Testis (tissue), 3 donors: Measurements from ENCODE around the gene NHSL1. TPM values are rescaled to one million over a fixed set of nuclear protein-coding genes. Genes with fewer than 3 reads are reported as not detected.

Experiments
- DNase-seq: peaks from one replicate; pipeline ENCODE4 v3.0.0-alpha.2; 2019
- H3K27ac ChIP-seq, 2 donors: fragments of 200-600 bp; sonication (generic); one replicate each; pipeline ENCODE4 v1.5.1; 2019
- H3K27me3 ChIP-seq: fragments of 200-600 bp; sonication (generic); one replicate; pipeline ENCODE4 v1.5.1; 2019
- H3K36me3 ChIP-seq: fragments of 200-600 bp; sonication (generic); one replicate; pipeline ENCODE4 v1.5.1; 2017; ENCODE audit warnings: low read depth; ENCODE audit errors: missing control alignments
- H3K4me1 ChIP-seq: fragments of 200-600 bp; sonication (generic); one replicate; pipeline ENCODE4 v1.5.1; 2019
- H3K4me3 ChIP-seq, 2 donors: fragments of 200-600 bp; sonication (generic); one replicate each; pipeline ENCODE4 v1.5.1; 2017 to 2019
- H3K9me3 ChIP-seq: fragments of 200-600 bp; sonication (generic); one replicate; pipeline ENCODE4 v1.5.1; 2017
- POLR2A ChIP-seq: fragments of 450-650 bp; IDR thresholded peaks from one replicate; pipeline ENCODE4 v1.6.1; 2017; ENCODE audit warnings: antibody characterized with exemption, mild to moderate bottlenecking, moderate library complexity
- WGBS, 2 donors: methylation state at CpG; one replicate each; pipeline ENCODE4 v1.1.5; 2018; 5-methylcytosine and 5-hydroxymethylcytosine counted together
- intact Hi-C: fragments of 100-400 bp; cut with DNase I; formaldehyde crosslinking; loops from one replicate; pipeline ENCODE4 v1.15.1; 2023; ENCODE audit warnings: low total_unique reads
- microRNA-seq, 2 donors: library from miRNA; unstranded; fragments of <30 nt; microRNA quantifications; one replicate each; pipeline ENCODE4, GENCODE V29; 2016; ENCODE audit warnings: borderline number of aligned reads in 2 of 2, borderline replicate concordance in 1 of 2
- polyA plus RNA-seq: library from polyadenylated mRNA; stranded (reverse); fragments of 350-450 nt; fragmentation: Illumina TruSeq; extraction: RNeasy Lipid Tissue Mini Kit (QIAGEN cat#74804); gene quantifications from one replicate; pipeline ENCODE4 v1.2.3, GENCODE V29; 2014; ENCODE audit warnings: low read depth, low replicate concordance; ENCODE audit not compliant: insufficient read depth
- small RNA-seq, 2 donors: library from RNA; depleted of rRNA; stranded (forward); fragments of <200 nt; gene quantifications; one replicate each; pipeline ENCODE3, GENCODE V24; 2016
- total RNA-seq, 2 donors: library from RNA; depleted of rRNA; stranded (reverse); fragments of >200 nt; gene quantifications; one replicate each; pipeline ENCODE4 v1.2.3, GENCODE V29; 2016
- TF ChIP-seq, protein P1 (sequence below), 3 experiments: fragments of 450-650 bp in 2 of 3; fragments of 200-600 bp in 1 of 3; sonication (generic) in 1 of 3; IDR thresholded peaks; one replicate each; pipeline ENCODE4 v1.5.1; 2016 to 2019; ENCODE audit warnings: antibody characterized with exemption in 3 of 3, mild to moderate bottlenecking in 2 of 3, moderate library complexity in 1 of 3

The NHSL1 gene
- total and polyA plus RNA-seq, 3 donors from 2014 or later, result 2.5 to 2.7 (median 2.6) TPM

GRCh38 chr6:138374815-138375214 lies 124.5 kb downstream of the NHSL1 start:
- no peaks in the 10 kb centered on the region for H3K4me1 ChIP-seq
- TF ChIP-seq, protein P1, sequence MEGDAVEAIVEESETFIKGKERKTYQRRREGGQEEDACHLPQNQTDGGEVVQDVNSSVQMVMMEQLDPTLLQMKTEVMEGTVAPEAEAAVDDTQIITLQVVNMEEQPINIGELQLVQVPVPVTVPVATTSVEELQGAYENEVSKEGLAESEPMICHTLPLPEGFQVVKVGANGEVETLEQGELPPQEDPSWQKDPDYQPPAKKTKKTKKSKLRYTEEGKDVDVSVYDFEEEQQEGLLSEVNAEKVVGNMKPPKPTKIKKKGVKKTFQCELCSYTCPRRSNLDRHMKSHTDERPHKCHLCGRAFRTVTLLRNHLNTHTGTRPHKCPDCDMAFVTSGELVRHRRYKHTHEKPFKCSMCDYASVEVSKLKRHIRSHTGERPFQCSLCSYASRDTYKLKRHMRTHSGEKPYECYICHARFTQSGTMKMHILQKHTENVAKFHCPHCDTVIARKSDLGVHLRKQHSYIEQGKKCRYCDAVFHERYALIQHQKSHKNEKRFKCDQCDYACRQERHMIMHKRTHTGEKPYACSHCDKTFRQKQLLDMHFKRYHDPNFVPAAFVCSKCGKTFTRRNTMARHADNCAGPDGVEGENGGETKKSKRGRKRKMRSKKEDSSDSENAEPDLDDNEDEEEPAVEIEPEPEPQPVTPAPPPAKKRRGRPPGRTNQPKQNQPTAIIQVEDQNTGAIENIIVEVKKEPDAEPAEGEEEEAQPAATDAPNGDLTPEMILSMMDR (IDR thresholded peaks at IDR 0.05), result no peak
- TF ChIP-seq POLR2A, result no peak
- intact Hi-C loops, result no loop called here
- H3K27me3 ChIP-seq, result no peaks in the 10 kb centered on the region
- WGBS, 2 donors, result 85 to 92% methylated on average over 2 of the region's 2 CpGs
- H3K36me3 ChIP-seq, result no peaks in the 10 kb centered on the region
- H3K9me3 ChIP-seq, result no peaks in the 10 kb centered on the region
- no peak overlapping the region for H3K27ac ChIP-seq
- DNase-seq, result no peak
- no peak overlapping the region for H3K4me3 ChIP-seq

GRCh38 chr6:138374230-138374629 lies 125.1 kb downstream of the NHSL1 start:
- no peaks in the 10 kb centered on the region for H3K27me3 ChIP-seq
- intact Hi-C loops, result no loop called here
- TF ChIP-seq, protein P1 (IDR thresholded peaks at IDR 0.05), result no peak
- TF ChIP-seq POLR2A, result no peak
- no peak for DNase-seq
- H3K36me3 ChIP-seq, result no peaks in the 10 kb centered on the region
- no peak overlapping the region for H3K4me3 ChIP-seq
- no peaks in the 10 kb centered on the region for H3K9me3 ChIP-seq
- H3K4me1 ChIP-seq, result no peaks in the 10 kb centered on the region
- H3K27ac ChIP-seq, result no peak overlapping the region

GRCh38 chr6:138372711-138373463 lies 126.4 kb downstream of the NHSL1 start:
- H3K27me3 ChIP-seq, result no peaks in the 10 kb centered on the region
- no peak for DNase-seq
- H3K9me3 ChIP-seq, result no peaks in the 10 kb centered on the region
- no peaks in the 10 kb centered on the region for H3K36me3 ChIP-seq
- no peaks in the 10 kb centered on the region for H3K4me1 ChIP-seq
- no peak overlapping the region for H3K27ac ChIP-seq
- TF ChIP-seq, protein P1 (IDR thresholded peaks at IDR 0.05), result no peak
- no peak for TF ChIP-seq POLR2A
- intact Hi-C loops, result no loop called here
- no peak overlapping the region for H3K4me3 ChIP-seq

Small RNA genes within 50 kb of the gene (microRNA-seq; reads per million reads assigned to microRNA genes)
- gene MIR3145, result 0 reads per million in 2 donors

Small RNA genes within 50 kb of the gene (small RNA-seq; reads per million reads assigned to genes)
- gene AL031003.1 (0 reads per million in 2 donors), gene AL391669.1 (0 reads per million in 2 donors), gene MIR3145 (0 reads per million in 2 donors)

Other genes starting within 250 kb of the NHSL1 start
- not detected for gene SMIM28, start 121.6 kb downstream of the NHSL1 start, total RNA-seq
- not detected for gene SMIM28, start 121.6 kb downstream of the NHSL1 start, polyA plus RNA-seq
- gene HEBP2, start 95.3 kb downstream of the NHSL1 start, total RNA-seq, result 10 to 100 TPM; 12.8 to 16.9 TPM
- 11.4 TPM for gene HEBP2, start 95.3 kb downstream of the NHSL1 start, polyA plus RNA-seq